HepG2 (cell line): ENCODE data around the gene NOVA2. TPM values are rescaled to one million over a fixed set of nuclear protein-coding genes. Genes with fewer than 3 reads are reported as not detected.
A peak's percentile ranks its signal among the peaks of the same experiment; 100 is the strongest.

ENCODE experiments used
- BRD4 ChIP-seq: sonication (generic); formaldehyde crosslinking; IDR thresholded peaks from 2 replicates; pipeline ENCODE4 v1.4.0; 2020; ENCODE audit warnings: missing genetic modification reagents
- CBX2 ChIP-seq, 2 experiments: fragments of 200-600 bp in 1 of 2; sonication (generic); formaldehyde crosslinking in 1 of 2; IDR thresholded peaks; 2 replicates each; pipeline versions ENCODE4 v1.7.0 to v1.8.1; 2018 to 2022; ENCODE audit warnings: low read depth in 2 of 2, low read length in 1 of 2, mild to moderate bottlenecking in 1 of 2, missing genetic modification reagents in 1 of 2
- FOSL2 ChIP-seq: sonication (generic); formaldehyde crosslinking; IDR thresholded peaks from 2 replicates; pipeline ENCODE4 v1.4.0; 2020; ENCODE audit warnings: missing genetic modification reagents
- FOXC1 ChIP-seq: sonication (generic); formaldehyde crosslinking; IDR thresholded peaks from 2 replicates; pipeline ENCODE4 v1.8.0; 2022; ENCODE audit warnings: mild to moderate bottlenecking, missing genetic modification reagents, borderline replicate concordance
- GABPB1 ChIP-seq: IDR thresholded peaks from 2 replicates; pipeline ENCODE4 v1.6.1; 2016; ENCODE audit warnings: mild to moderate bottlenecking, missing genetic modification reagents, moderate library complexity, missing compliant biosample characterization
- GMEB1 ChIP-seq: sonication (generic); formaldehyde crosslinking; IDR thresholded peaks from 2 replicates; pipeline ENCODE4 v1.5.1; 2020; ENCODE audit warnings: missing genetic modification reagents, mild to moderate bottlenecking, borderline replicate concordance
- HINFP ChIP-seq: sonication (generic); formaldehyde crosslinking; IDR thresholded peaks from 2 replicates; pipeline ENCODE4 v1.4.0; 2020; ENCODE audit warnings: low read depth, mild to moderate bottlenecking, missing genetic modification reagents
- HMG20A ChIP-seq: IDR thresholded peaks from 2 replicates; pipeline ENCODE4 v1.6.1; 2016; ENCODE audit warnings: borderline replicate concordance
- HNRNPL ChIP-seq: fragments of 200-400 bp; formaldehyde crosslinking; IDR thresholded peaks from 2 replicates; pipeline ENCODE4 v1.6.1; 2017; ENCODE audit warnings: mild to moderate bottlenecking, low read depth, low read length
- KAT2B ChIP-seq: fragments of 150-350 bp; IDR thresholded peaks from 2 replicates; pipeline ENCODE4 v1.6.1; 2014; ENCODE audit warnings: low read depth, low read length, borderline replicate concordance
- KDM2A ChIP-seq: sonication (generic); formaldehyde crosslinking; IDR thresholded peaks from 2 replicates; pipeline ENCODE4 v1.4.0; 2020; ENCODE audit warnings: low read depth, missing genetic modification reagents, borderline replicate concordance
- NFATC3 ChIP-seq: sonication (generic); formaldehyde crosslinking; IDR thresholded peaks from 2 replicates; pipeline ENCODE4 v1.5.1; 2020; ENCODE audit warnings: mild to moderate bottlenecking, missing genetic modification reagents
- NFKBIZ ChIP-seq: IDR thresholded peaks from 2 replicates; pipeline ENCODE4 v1.6.1; 2018; ENCODE audit warnings: missing genetic modification reagents, missing compliant biosample characterization
- POGZ ChIP-seq: sonication (generic); formaldehyde crosslinking; IDR thresholded peaks from 2 replicates; pipeline ENCODE4 v1.4.0; 2020; ENCODE audit warnings: mild to moderate bottlenecking, missing genetic modification reagents
- RBM39 ChIP-seq: fragments of 200-400 bp; formaldehyde crosslinking; IDR thresholded peaks from one replicate; pipeline ENCODE4 v1.6.1; 2018; ENCODE audit warnings: antibody characterized with exemption, mild to moderate bottlenecking, low read depth, low read length; ENCODE audit not compliant: poor library complexity, severe bottlenecking
- RFXANK ChIP-seq: IDR thresholded peaks from 2 replicates; pipeline ENCODE4 v1.6.1; 2016
- SAFB2 ChIP-seq: sonication (generic); formaldehyde crosslinking; IDR thresholded peaks from 2 replicates; pipeline ENCODE4 v1.5.1; 2020; ENCODE audit warnings: missing genetic modification reagents, low read depth, mild to moderate bottlenecking, borderline replicate concordance
- SCMH1 ChIP-seq: sonication (generic); formaldehyde crosslinking; IDR thresholded peaks from 2 replicates; pipeline ENCODE4 v1.9.0; 2021; ENCODE audit warnings: missing genetic modification reagents, mild to moderate bottlenecking, borderline replicate concordance
- TEAD3 ChIP-seq: optimal IDR thresholded peaks from 2 replicates; pipeline ENCODE3; 2016; ENCODE audit warnings: borderline replicate concordance
- TEF ChIP-seq: sonication (generic); formaldehyde crosslinking; IDR thresholded peaks from 2 replicates; pipeline ENCODE4 v1.5.0; 2020; ENCODE audit warnings: missing genetic modification reagents
- ZFP41 ChIP-seq: sonication (generic); formaldehyde crosslinking; IDR thresholded peaks from 2 replicates; pipeline ENCODE4 v1.4.0; 2020; ENCODE audit warnings: mild to moderate bottlenecking, missing genetic modification reagents, borderline replicate concordance
- ZNF496 ChIP-seq: sonication (generic); formaldehyde crosslinking; IDR thresholded peaks from 2 replicates; pipeline ENCODE4 v1.8.1; 2023; ENCODE audit warnings: mild to moderate bottlenecking, moderate library complexity, missing genetic modification reagents; ENCODE audit not compliant: insufficient replicate concordance
- ZNF510 ChIP-seq: sonication (generic); formaldehyde crosslinking; IDR thresholded peaks from 2 replicates; pipeline ENCODE4 v1.4.0; 2020; ENCODE audit warnings: low read depth, mild to moderate bottlenecking, missing genetic modification reagents
- ZNF546 ChIP-seq: sonication (generic); formaldehyde crosslinking; conservative IDR thresholded peaks from 2 replicates; pipeline ENCODE4 v1.8.1; 2023; ENCODE audit warnings: mild to moderate bottlenecking, missing genetic modification reagents
- ZNF672 ChIP-seq: sonication (generic); formaldehyde crosslinking; IDR thresholded peaks from 2 replicates; pipeline ENCODE4 v1.8.1; 2022; ENCODE audit warnings: missing genetic modification reagents
- ZNF75D ChIP-seq: sonication (generic); formaldehyde crosslinking; IDR thresholded peaks from 2 replicates; pipeline ENCODE4 v1.8.1; 2023; ENCODE audit warnings: missing genetic modification reagents, mild to moderate bottlenecking, borderline replicate concordance
- ZNF850 ChIP-seq: sonication (generic); formaldehyde crosslinking; conservative IDR thresholded peaks from 2 replicates; pipeline ENCODE4 v1.9.0; 2021; ENCODE audit warnings: mild to moderate bottlenecking, missing genetic modification reagents
- polyA plus RNA-seq, 8 experiments: library from polyadenylated mRNA; depleted of rRNA in 3 of 8; stranded (reverse) in 7 of 8; unstranded in 1 of 8; fragments of >200 nt; fragmentation: Illumina TruSeq in 4 of 8; extraction: Trizol in 4 of 8; gene quantifications; 2 replicates each; pipeline versions ENCODE4 v1.2.1 to v1.2.3, GENCODE V29; 2011 to 2016; ENCODE audit warnings: low read depth in 4 of 8, missing spikeins in 1 of 8, mixed read lengths in 1 of 8; ENCODE audit not compliant: insufficient read depth in 1 of 8
- total RNA-seq, 5 experiments: library from RNA; depleted of rRNA; stranded (reverse); fragments of >200 nt; fragmentation: Illumina TruSeq; extraction: Trizol; gene quantifications; 2 replicates each; pipeline ENCODE4 v1.2.3, GENCODE V29; 2016; ENCODE audit warnings: low read depth in 1 of 5

NOVA2 gene
- total and polyA plus RNA-seq, 2 of the 13 experiments (the other 11 are each of a cell fraction or from before 2014, with no cell fraction given): not detected

- no peak for TF ChIP-seq HINFP (CRISPR knock-in tag)
- no peak for TF ChIP-seq NFATC3 (CRISPR knock-in tag)
- TF ChIP-seq SCMH1 (CRISPR knock-in tag): no peak
- no peak for TF ChIP-seq ZFP41 (CRISPR knock-in tag)
- no peak for TF ChIP-seq FOSL2
- TF ChIP-seq BRD4 (CRISPR knock-in tag): no peak
- no peak for TF ChIP-seq HMG20A (CRISPR knock-in tag)
- peak; percentile 90 for TF ChIP-seq HNRNPL
- TF ChIP-seq ZNF496 (CRISPR knock-in tag): no peak
- TF ChIP-seq ZNF546 (CRISPR knock-in tag): no peak
- TF ChIP-seq ZNF75D (CRISPR knock-in tag): no peak
- peak; percentile 61; the same call in 1 of the 2 replicates for TF ChIP-seq GABPB1 (CRISPR knock-in tag)
- no peak for TF ChIP-seq ZNF510 (CRISPR knock-in tag)
- no peak for TF ChIP-seq ZNF850 (CRISPR knock-in tag)
- 0 out of 2 replicates have a peak, but pooled peaks have one; percentile 9 for TF ChIP-seq GMEB1 (CRISPR knock-in tag)
- no peak for TF ChIP-seq FOXC1 (CRISPR knock-in tag)
- no peak for TF ChIP-seq SAFB2 (CRISPR knock-in tag)
- no peak for TF ChIP-seq TEF
- no peak for TF ChIP-seq NFKBIZ (CRISPR knock-in tag)
- TF ChIP-seq POGZ (CRISPR knock-in tag): no peak
- no peak for TF ChIP-seq ZNF672 (CRISPR knock-in tag)
- no peak for TF ChIP-seq CBX2 (IDR thresholded peaks at IDR 0.05; ENCODE audit: low read depth, low read length)
- no peak for TF ChIP-seq CBX2 (CRISPR knock-in tag; IDR thresholded peaks at IDR 0.05; ENCODE audit: low read depth)
- TF ChIP-seq KDM2A (CRISPR knock-in tag): 0 out of 2 replicates have a peak, but pooled peaks have one; percentile 32
- no peak for TF ChIP-seq RBM39
- no peak for TF ChIP-seq TEAD3 (CRISPR knock-in tag)
- no peak for TF ChIP-seq RFXANK (CRISPR knock-in tag)
- TF ChIP-seq KAT2B: no peak
These were observed 88.7 kb downstream of the NOVA2 start (continued) for GRCh38 chr19:45884682-45885555.
